GM19238 (cell line): ENCODE data around the gene TEAD3.
A peak's percentile ranks its signal among the peaks of the same experiment; 100 is the strongest.

Experiments used
- DNase-seq: peaks from one replicate; pipeline ENCODE4 v3.0.0; 2011; ENCODE audit warnings: low spot score; ENCODE audit not compliant: insufficient read length

The TEAD3 gene

GRCh38 chr6:35476004-35476403 lies 20.9 kb downstream of the TEAD3 start:
- no peak for DNase-seq

- DNase-seq: no peak
These were observed 21.3 kb downstream of the TEAD3 start for GRCh38 chr6:35475573-35475972.

DNA sequence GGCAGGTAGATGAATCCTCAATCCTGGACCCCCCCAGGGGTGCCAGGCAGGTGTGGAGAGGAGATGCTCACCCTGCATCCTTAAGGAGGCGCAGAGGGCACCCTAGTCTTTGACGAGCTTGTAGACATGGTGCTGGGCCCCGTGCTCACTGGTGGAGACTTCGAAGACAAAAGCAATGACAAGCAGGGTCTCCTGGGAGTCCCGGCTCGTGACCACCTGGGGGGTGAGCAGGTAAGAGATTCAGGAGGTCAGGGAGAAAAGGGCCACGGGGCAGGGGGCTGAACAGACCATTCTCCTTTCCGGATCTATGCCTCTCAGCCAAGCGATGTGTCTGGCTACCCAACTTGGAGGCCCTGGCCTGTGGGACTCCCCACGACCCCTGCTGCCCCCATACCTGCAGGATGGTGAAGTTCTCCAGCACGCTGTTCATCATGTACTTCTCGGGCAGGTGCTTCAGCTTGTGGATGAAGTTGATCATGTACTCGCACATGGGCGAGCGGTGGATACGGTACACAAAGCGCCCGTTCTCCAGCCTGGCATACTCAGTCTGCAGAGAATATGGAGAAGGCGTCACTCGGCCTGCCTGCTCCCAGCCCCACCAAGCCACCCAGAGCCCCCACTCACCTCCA lies 21.8 kb downstream of the TEAD3 start:
- DNase-seq: no peak

GRCh38 chr6:35474131-35474941 lies 22.5 kb downstream of the TEAD3 start:
- DNase-seq: no peak

DNA sequence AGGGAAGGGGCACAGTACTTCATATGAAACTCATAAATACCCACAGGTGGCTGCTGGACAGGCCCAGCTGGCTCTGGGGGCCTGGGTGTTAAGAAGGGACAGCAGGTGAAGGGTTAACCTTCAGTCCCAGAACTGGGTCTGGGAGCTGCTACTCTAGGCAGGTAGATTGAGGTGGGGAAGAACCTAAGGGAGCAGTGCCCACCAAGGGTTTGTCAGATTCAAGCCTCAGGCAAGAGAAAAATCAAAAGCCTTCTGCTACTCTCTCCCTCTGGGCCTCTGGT lies 23.1 kb downstream of the TEAD3 start:
- no peak for DNase-seq

- DNase-seq: no peak
These were observed 23.6 kb downstream of the TEAD3 start for GRCh38 chr6:35473075-35473849.

DNA sequence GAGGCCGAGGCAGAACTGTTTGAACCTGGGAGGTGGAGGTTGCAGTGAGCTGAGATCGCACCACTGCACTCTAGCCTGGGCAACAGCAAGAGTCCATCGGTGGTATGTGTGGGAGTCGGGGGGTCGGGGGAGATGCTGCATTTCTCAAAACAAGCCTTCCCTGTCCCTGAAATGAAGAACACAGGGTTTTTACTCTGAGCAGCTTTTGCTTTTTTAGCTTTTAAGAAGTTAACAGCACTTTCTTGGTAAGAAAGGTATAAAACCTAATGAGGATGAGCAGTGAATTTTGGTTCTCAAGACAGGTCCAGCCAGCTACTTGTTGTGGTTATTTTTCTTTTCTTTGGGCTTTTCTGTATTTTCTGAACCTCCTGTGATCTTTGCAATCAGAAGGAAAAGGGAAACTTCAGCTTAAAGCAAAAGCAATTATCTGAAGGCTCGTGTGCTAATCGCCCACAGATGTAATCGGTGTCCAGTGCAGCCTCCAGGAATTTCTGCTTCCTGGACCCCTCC lies 25.0 kb downstream of the TEAD3 start:
- no peak for DNase-seq

DNA sequence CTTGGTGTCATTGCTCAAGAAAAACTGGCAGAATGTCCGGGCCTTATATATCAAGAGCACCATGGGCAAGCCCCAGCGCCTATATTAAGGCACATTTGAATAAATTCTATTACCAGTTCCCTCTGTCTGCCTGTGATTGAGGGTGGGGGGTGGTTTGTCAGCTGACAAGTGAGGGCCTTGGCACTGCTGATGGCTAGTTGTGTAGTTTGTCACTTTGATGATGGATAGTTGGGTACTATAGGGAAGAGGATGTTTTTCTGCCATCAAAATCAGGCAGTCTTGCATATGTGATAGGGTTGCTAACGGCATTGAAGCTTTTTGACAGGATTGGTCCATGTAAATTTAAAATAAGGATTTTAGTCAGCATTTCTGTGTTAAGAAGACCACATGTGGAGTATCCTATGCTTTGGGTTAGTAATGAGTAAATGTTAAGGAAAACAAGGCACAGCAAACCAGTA lies 26.2 kb downstream of the TEAD3 start:
- no peak for DNase-seq

DNA sequence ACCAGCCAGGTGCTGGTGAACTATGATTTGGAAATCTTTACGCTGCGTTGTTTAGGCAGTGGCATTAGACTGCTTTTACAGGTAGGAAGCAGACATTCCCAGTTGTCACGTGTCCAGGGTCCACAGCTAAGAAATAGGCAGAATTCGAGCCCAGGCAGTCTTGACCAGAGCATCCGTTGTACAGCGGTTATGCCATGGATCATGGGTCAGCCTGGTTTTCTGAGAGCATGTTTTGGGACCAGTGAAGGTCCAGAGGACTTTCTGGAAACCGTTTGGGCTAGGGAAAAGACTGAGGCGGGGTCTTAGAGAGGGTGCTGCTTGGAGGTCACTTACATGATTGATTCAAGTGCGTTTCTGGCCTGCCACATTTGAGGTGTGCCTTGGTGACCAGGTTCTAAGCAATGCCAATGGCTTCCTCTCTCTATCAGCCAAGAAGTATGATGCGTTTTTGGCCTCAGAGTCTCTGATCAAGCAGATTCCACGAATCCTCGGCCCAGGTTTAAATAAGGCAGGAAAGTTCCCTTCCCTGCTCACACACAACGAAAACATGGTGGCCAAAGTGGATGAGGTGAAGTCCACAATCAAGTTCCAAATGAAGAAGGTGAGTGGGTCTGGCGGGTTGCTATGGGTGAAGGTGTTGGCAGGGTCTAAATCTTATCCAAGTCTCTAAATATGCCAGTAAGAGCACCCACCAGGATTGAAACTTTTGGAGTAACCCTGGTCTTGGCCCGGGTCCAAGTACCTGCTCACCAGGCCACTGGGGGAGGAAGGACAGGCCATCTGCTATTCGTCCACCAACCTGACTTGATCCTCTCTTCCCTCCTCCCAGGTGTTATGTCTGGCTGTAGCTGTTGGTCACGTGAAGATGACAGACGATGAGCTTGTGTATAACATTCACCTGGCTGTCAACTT lies 26.9 kb downstream of the TEAD3 start:
- no peak for DNase-seq

DNA sequence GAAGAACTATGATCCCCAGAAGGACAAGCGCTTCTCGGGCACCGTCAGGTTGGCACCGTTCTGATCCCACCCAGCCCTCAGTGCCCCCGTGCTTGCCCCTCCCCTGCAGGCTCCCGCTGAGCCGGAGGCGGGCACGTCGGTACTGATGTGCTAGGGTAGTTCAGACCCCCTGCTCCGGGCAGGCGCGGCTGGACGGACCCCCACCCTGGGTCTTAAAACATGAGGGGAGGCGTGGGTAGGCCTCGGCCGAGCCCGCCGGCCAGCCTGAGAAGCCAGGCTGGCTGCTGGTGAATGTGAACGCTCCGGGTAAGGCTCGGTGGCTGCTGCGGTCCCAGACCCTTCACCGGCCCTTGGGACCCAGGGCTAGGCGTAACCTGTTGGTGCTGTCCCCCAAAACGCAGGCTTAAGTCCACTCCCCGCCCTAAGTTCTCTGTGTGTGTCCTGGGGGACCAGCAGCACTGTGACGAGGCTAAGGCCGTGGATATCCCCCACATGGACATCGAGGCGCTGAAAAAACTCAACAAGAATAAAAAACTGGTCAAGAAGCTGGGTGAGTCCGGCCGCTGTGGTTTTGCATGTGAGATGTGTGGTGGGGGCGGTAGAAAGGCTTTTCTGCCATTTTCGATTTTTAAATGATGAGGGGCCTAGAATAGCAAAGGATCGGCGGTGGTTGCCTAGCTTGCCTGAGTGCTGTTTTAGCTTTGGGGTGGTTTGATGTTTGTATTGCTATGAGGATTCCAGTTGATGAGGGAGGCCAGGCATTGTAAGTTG lies 27.7 kb downstream of the TEAD3 start:
- no peak for DNase-seq

- peak; percentile 95 for DNase-seq
These were observed 28.5 kb downstream of the TEAD3 start, which contains the start of gene RPL10A for GRCh38 chr6:35468181-35468979. Gene RPL10A (plus strand): TSS chr6:35468401. CDS start chr6:35468435, 34 bp downstream.

DNA sequence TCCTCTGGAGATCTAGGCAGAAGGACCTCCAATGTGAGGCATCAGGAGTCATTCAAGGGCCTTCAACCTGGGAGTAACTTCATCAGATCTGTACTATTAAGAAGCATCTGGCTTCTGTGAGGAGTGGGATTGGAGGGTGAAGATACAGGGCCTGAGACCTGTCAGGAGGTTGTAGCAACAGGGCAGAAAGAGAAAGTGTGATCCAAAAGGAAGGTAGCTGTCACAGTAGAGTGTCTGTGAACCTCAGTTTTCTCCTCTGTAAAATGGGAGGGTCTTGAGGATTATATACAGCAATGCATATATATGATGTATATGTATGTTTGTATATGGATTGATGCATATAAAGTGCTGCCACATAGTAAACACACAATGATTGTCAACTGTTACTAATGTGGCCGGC lies 31.2 kb downstream of the TEAD3 start:
- no peak for DNase-seq

- DNase-seq: no peak
These were observed 33.6 kb downstream of the TEAD3 start for GRCh38 chr6:35463292-35463691.

GRCh38 chr6:35461270-35461669 lies 35.6 kb downstream of the TEAD3 start:
- no peak for DNase-seq

DNA sequence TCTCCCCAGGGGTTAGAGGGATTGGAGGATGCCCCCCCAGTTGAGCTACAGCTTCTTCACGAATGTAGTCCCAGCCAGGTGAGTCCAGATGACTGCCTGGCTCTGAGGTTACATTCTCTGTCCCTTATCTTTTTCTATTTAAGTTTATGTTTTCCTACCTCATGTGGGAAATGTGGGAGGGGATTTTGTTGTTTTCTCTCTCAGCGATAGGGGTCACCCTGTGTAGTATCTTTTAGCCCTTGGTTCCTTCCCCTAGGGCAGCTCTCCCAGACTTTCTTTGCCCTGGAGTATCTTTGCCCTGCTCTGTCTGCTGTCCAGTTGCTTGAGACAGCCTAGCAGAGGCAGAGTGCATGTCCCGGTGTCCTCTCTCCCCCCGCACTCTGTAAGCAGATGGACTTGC lies 39.0 kb downstream of the TEAD3 start:
- no peak for DNase-seq

- DNase-seq: no peak
These were observed 42.3 kb downstream of the TEAD3 start for GRCh38 chr6:35454391-35455110.

DNA sequence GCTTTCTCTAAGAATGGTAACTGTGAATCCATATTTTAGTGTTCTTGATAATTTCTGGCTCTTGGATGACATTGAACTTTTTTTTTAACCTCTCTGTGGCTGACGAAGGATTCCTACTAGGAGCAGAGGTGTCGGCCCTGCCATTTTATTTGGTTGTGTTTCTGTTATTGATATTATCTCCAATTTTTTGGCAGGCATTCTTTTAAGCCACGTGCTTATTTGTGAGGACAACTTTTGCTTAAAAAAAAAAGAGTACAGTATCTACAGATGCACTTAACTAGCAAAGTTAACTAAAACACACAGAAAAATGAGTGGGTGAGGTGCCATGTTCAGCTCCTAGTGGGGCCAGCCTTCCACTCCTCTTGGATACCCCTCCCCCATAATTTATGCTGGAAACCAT lies 43.6 kb downstream of the TEAD3 start:
- DNase-seq: no peak

GRCh38 chr6:35452183-35453090 lies 44.4 kb downstream of the TEAD3 start, which contains the start of gene FANCE:
Gene FANCE (plus strand): TSS chr6:35452338. CDS start chr6:35452546, 208 bp downstream.
- DNase-seq: peak; percentile 93
